Measurements from ENCODE around the gene ACRV1. TPM values are rescaled to one million over a fixed set of nuclear protein-coding genes. Genes with fewer than 3 reads are reported as not detected.
"Not testable (repeated sequence)": the region's sequence is repeated elsewhere in the genome, so short reads cannot be mapped to it uniquely, and the experiment has no call there.

ACRV1 gene
- 1 to 10 TPM in 1 of 3 donors, under 1 TPM in 2; 0.53 to 1.0 (median 0.80) TPM for polyA plus RNA-seq (ENCODE audit: insufficient read length in 3 of 3)
- long read RNA-seq, donor 1 = 0 reads
- long read RNA-seq, donor 2 = 0 reads
- long read RNA-seq, donor 3 = 0 reads
- long read RNA-seq, donor 4 = 0 reads
- long read RNA-seq, donor 5 = 0 reads
- long read RNA-seq, donor 6 = 0 reads
- long read RNA-seq, donor 7, partial matches to known transcripts = 10 of 10 reads
- long read RNA-seq, donor 7, other reads (novel, unspliced or antisense) = 0 of 10 reads
- long read RNA-seq, donor 8 = 0 reads
- long read RNA-seq, donor 9 = 0 reads
- long read RNA-seq, donor 10 = 0 reads
- long read RNA-seq, donor 11 = 0 reads
- long read RNA-seq, donor 12, partial matches to known transcripts = 0 of 20 reads
- long read RNA-seq, donor 12, other reads (novel, unspliced or antisense) = 20 of 20 reads
- long read RNA-seq, donor 13 = 0 reads
- long read RNA-seq, donor 14 = 0 reads
- long read RNA-seq, donor 15 = 0 reads
- long read RNA-seq, donor 16 = 0 reads

GRCh38 chr11:125680747-125681146 is at the start of gene ACRV1:
Gene ACRV1, minus strand, starts transcription at chr11:125680847. Its CDS starts 67 bp downstream, at chr11:125680780.
- no peak for DNase-seq

GRCh38 chr11:125728969-125729368 is 48.3 kb upstream of the ACRV1 start:
- no peak for DNase-seq

GRCh38 chr11:125724125-125724524 is 43.5 kb upstream of the ACRV1 start:
- DNase-seq = no peak

GRCh38 chr11:125720781-125721180 is 40.1 kb upstream of the ACRV1 start:
- DNase-seq = no peak

- not testable (repeated sequence) for DNase-seq
Measured at GRCh38 chr11:125704686-125705085, 24.0 kb upstream of the ACRV1 start.

- DNase-seq = no peak
Measured at GRCh38 chr11:125701858-125702621, 21.4 kb upstream of the ACRV1 start.

- no peak for DNase-seq
Measured at GRCh38 chr11:125701018-125701610, 20.5 kb upstream of the ACRV1 start.

- DNase-seq = no peak
Measured at GRCh38 chr11:125694951-125695350, 14.3 kb upstream of the ACRV1 start.

- DNase-seq = no peak
Measured at GRCh38 chr11:125692887-125693286, 12.2 kb upstream of the ACRV1 start.

GRCh38 chr11:125690006-125690405 is 9.4 kb upstream of the ACRV1 start:
- no peak for DNase-seq

GRCh38 chr11:125689274-125689859 is 8.7 kb upstream of the ACRV1 start:
- no peak for DNase-seq

- DNase-seq = no peak
Measured at GRCh38 chr11:125688632-125689031, 8.0 kb upstream of the ACRV1 start.

GRCh38 chr11:125688066-125688465 is 7.4 kb upstream of the ACRV1 start:
- DNase-seq = no peak

- DNase-seq = no peak
Measured at GRCh38 chr11:125685228-125685627, 4.6 kb upstream of the ACRV1 start.

- DNase-seq = no peak
Measured at GRCh38 chr11:125679837-125680236, 810 bp downstream of the ACRV1 start.

GRCh38 chr11:125679397-125679796 is 1.2 kb downstream of the ACRV1 start:
- DNase-seq = no peak

- no peak for DNase-seq
Measured at GRCh38 chr11:125675196-125675595, 5.5 kb downstream of the ACRV1 start.

GRCh38 chr11:125674210-125674609 is 6.4 kb downstream of the ACRV1 start:
- DNase-seq = no peak

- DNase-seq = no peak
Measured at GRCh38 chr11:125671561-125671960, 9.1 kb downstream of the ACRV1 start.

GRCh38 chr11:125670172-125670571 is 10.5 kb downstream of the ACRV1 start:
- no peak for DNase-seq

GRCh38 chr11:125667151-125667550 is 13.5 kb downstream of the ACRV1 start:
- DNase-seq = no peak

- DNase-seq = no peak
Measured at GRCh38 chr11:125663910-125664309, 16.7 kb downstream of the ACRV1 start.
